Muscle of leg (tissue), 11 donors: Measurements from ENCODE around the gene NRF1. TPM values are rescaled to one million over a fixed set of nuclear protein-coding genes. Genes with fewer than 3 reads are reported as not detected.
"Not testable (repeated sequence)": the region's sequence is repeated elsewhere in the genome, so short reads cannot be mapped to it uniquely, and the experiment has no call there.

Experiments used
- DNase-seq: peaks from one replicate; pipeline ENCODE4 v3.0.0; 2013
- H3K27ac ChIP-seq: one replicate; pipeline ENCODE4 v1.5.1; 2013; ENCODE audit warnings: mild to moderate bottlenecking, low read length, control low read depth
- H3K27me3 ChIP-seq: one replicate; pipeline ENCODE4 v1.6.1; 2013; ENCODE audit warnings: low read length; ENCODE audit not compliant: control insufficient read depth, insufficient read depth
- H3K36me3 ChIP-seq: one replicate; pipeline ENCODE4 v1.6.1; 2013; ENCODE audit warnings: low read length; ENCODE audit not compliant: control insufficient read depth, insufficient read depth
- H3K4me1 ChIP-seq: one replicate; pipeline ENCODE4 v1.6.1; 2013; ENCODE audit warnings: low read length; ENCODE audit not compliant: control insufficient read depth, insufficient read depth
- H3K4me3 ChIP-seq: one replicate; pipeline ENCODE4 v1.5.1; 2013; ENCODE audit warnings: low read length, control low read depth
- H3K9me3 ChIP-seq: replicated peaks from 2 replicates; pipeline ENCODE4 v1.6.1; 2013; ENCODE audit warnings: low read depth, low read length; ENCODE audit not compliant: control insufficient read depth
- WGBS: methylation state at CpG from one replicate; pipeline ENCODE4 v1.1.5; 2013; ENCODE audit warnings: missing lambda C conversion rate; ENCODE audit not compliant: insufficient coverage; 5-methylcytosine and 5-hydroxymethylcytosine counted together
- polyA plus RNA-seq, 8 donors: library from polyadenylated mRNA; unstranded; fragments of 120-200 nt; gene quantifications; one replicate each; pipeline versions ENCODE4 v1.2.1 to v1.2.3, GENCODE V29; 2013; ENCODE audit warnings: inconsistent platforms in 1 of 8, low replicate concordance in 1 of 8; ENCODE audit not compliant: insufficient read length in 8 of 8, insufficient read depth in 1 of 8
- total RNA-seq: library from RNA; stranded (reverse); fragments of 120-200 nt; gene quantifications from one replicate; pipeline ENCODE4 v1.2.4, GENCODE V29; 2013

The NRF1 gene
- total and polyA plus RNA-seq, 9 donors, result 10.0 to 15.3 (median 12.5) TPM

GRCh38 chr7:129784783-129785684 is 173.5 kb downstream of the NRF1 start:
- Histone ChIP-seq H3K4me1 (peaks cover 58% of the 10 kb centered on the region), H3K9me3 (no peaks in the 10 kb centered on the region), H3K36me3 (no peaks in the 10 kb centered on the region), H3K27ac (no peak overlapping the region), H3K4me3 (no peak overlapping the region), H3K27me3 (peaks cover 86% of the 10 kb centered on the region)
- whole genome bisulfite sequencing, result 3% methylated on average over 25 of the region's 37 CpGs
- no peak for DNase-seq

- peaks cover 50% of the 10 kb centered on the region for H3K4me1 ChIP-seq
- no peak overlapping the region for H3K27ac ChIP-seq
- WGBS, result 7% methylated on average over 39 of the region's 44 CpGs
- DNase-seq, result no peak
- H3K36me3 ChIP-seq, result no peaks in the 10 kb centered on the region
- H3K27me3 ChIP-seq, result peaks cover 80% of the 10 kb centered on the region
- H3K4me3 ChIP-seq, result no peak overlapping the region
- H3K9me3 ChIP-seq, result no peaks in the 10 kb centered on the region
Measured at GRCh38 chr7:129785685-129786514, 174.4 kb downstream of the NRF1 start.

GRCh38 chr7:129786825-129787563 is 175.5 kb downstream of the NRF1 start:
- Histone ChIP-seq H3K27me3 (peaks cover 72% of the 10 kb centered on the region), H3K9me3 (no peaks in the 10 kb centered on the region), H3K27ac (no peak overlapping the region), H3K4me3 (no peak overlapping the region), H3K36me3 (no peaks in the 10 kb centered on the region), H3K4me1 (peaks cover 40% of the 10 kb centered on the region)
- WGBS, result 17% methylated on average over 8 of the region's 13 CpGs
- DNase-seq, result no peak

GRCh38 chr7:129789000-129789399 is 177.5 kb downstream of the NRF1 start:
- H3K9me3 ChIP-seq, result no peaks in the 10 kb centered on the region
- no peak overlapping the region for H3K4me3 ChIP-seq
- peaks cover 52% of the 10 kb centered on the region for H3K27me3 ChIP-seq
- no peak overlapping the region for H3K27ac ChIP-seq
- H3K4me1 ChIP-seq, result peaks cover 27% of the 10 kb centered on the region
- no peak for DNase-seq
- no peaks in the 10 kb centered on the region for H3K36me3 ChIP-seq
- 77% methylated on average over 4 of the region's 6 CpGs for WGBS

GRCh38 chr7:129789652-129790051 is 178.1 kb downstream of the NRF1 start:
- 0% methylated on average over 1 of the region's 1 CpG for WGBS
- Histone ChIP-seq H3K27ac (no peak overlapping the region), H3K36me3 (no peaks in the 10 kb centered on the region), H3K4me1 (peaks cover 22% of the 10 kb centered on the region), H3K27me3 (peaks cover 45% of the 10 kb centered on the region), H3K4me3 (no peak overlapping the region), H3K9me3 (no peaks in the 10 kb centered on the region)
- DNase-seq, result no peak

GRCh38 chr7:129790136-129790535 is 178.6 kb downstream of the NRF1 start:
- WGBS, result 62% methylated on average over 4 of the region's 6 CpGs
- Histone ChIP-seq H3K27me3 (peaks cover 40% of the 10 kb centered on the region), H3K36me3 (no peaks in the 10 kb centered on the region), H3K4me1 (peaks cover 17% of the 10 kb centered on the region), H3K27ac (no peak overlapping the region), H3K4me3 (no peak overlapping the region), H3K9me3 (no peaks in the 10 kb centered on the region)
- DNase-seq, result no peak

GRCh38 chr7:129792721-129793120 is 181.2 kb downstream of the NRF1 start:
- Histone ChIP-seq H3K4me1 (peaks cover 18% of the 10 kb centered on the region), H3K36me3 (no peaks in the 10 kb centered on the region), H3K27ac (no peak overlapping the region), H3K27me3 (peaks cover 16% of the 10 kb centered on the region), H3K9me3 (no peaks in the 10 kb centered on the region), H3K4me3 (no peak overlapping the region)
- DNase-seq, result no peak
- 56% methylated on average over 5 of the region's 9 CpGs for WGBS

GRCh38 chr7:129793506-129794310 is 182.2 kb downstream of the NRF1 start:
- Histone ChIP-seq H3K4me1 (peaks cover 28% of the 10 kb centered on the region), H3K4me3 (no peak overlapping the region), H3K9me3 (no peaks in the 10 kb centered on the region), H3K36me3 (no peaks in the 10 kb centered on the region), H3K27ac (no peak overlapping the region), H3K27me3 (peaks cover 10% of the 10 kb centered on the region)
- WGBS, result 63% methylated on average over 4 of the region's 9 CpGs
- no peak for DNase-seq

GRCh38 chr7:129794461-129794860 is 182.9 kb downstream of the NRF1 start:
- H3K9me3 ChIP-seq, H3K27ac ChIP-seq, H3K4me3 ChIP-seq, H3K27me3 ChIP-seq, DNase-seq, H3K36me3 ChIP-seq: not testable (repeated sequence)
- WGBS, result 80% methylated on average over 4 of the region's 9 CpGs
- H3K4me1 ChIP-seq, result peaks cover 35% of the 10 kb centered on the region
